Measurements from ENCODE around the gene KDM7A. TPM values are rescaled to one million over a fixed set of nuclear protein-coding genes. Genes with fewer than 3 reads are reported as not detected.

The KDM7A gene
- total RNA-seq, 1 experiment from 2014 or later, result 6.6 TPM

DNA sequence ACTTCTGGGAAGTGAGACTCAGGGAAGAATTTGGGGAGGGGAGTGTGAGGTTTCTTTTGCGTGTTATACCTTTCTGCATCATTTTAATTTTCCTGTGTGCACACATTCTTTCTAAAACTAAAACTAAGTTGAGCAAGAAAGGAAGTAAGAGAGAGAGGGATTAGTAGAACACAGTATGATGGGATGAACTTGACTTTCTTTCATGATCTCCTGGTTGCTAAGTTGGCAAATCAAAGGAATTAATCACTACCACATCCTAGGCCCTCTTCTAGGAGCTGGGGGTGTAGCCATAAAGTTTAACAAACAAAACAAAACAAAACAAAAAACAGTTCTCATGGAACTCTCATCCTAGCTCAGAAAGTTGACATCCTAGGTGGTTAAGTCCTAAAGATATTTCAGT is 19.1 kb upstream of the KDM7A start:
- DNase-seq, result no peak
- Mint-ChIP-seq H3K27ac (no peak overlapping the region; a peak in 1 of 7 replicates), H3K9me3 (peaks cover 0 to 7% of the 10 kb centered on the region in 2 experiments; a peak in 2 of 5 replicates), H3K4me1 (peaks cover 7% of the 10 kb centered on the region in 2 experiments; a peak in 3 of 4 replicates), H3K4me3 (no peak overlapping the region), H3K36me3 (ENCODE audit: insufficient read depth in 1 of 3, low read depth in 3 of 3) (peaks cover 0 to 10% (median 0%) of the 10 kb centered on the region in 3 experiments; a peak in 2 of 7 replicates), H3K27me3 (ENCODE audit: low read depth) (peaks cover 16% of the 10 kb centered on the region)
- no peak overlapping the region for H2BK5ac ChIP-seq (ENCODE audit: insufficient read length, low read length)
- no peak overlapping the region for H3K9ac ChIP-seq (ENCODE audit: extremely low read depth, insufficient read length, low read length)
- H3K9me3 ChIP-seq (ENCODE audit: control insufficient read depth, low read depth, low read length), result no peaks in the 10 kb centered on the region
- H3K27ac ChIP-seq (ENCODE audit: insufficient read length, low read depth, low read length), result no peak overlapping the region
- H3K4ac ChIP-seq (ENCODE audit: low read depth, low read length), result no peak overlapping the region
- no peak overlapping the region for H3T11ph ChIP-seq (ENCODE audit: low read length)
- no CpG with 5 or more reads among the region's 1 CpG for WGBS (ENCODE audit: extremely low coverage, insufficient read length, low lambda C conversion rate)
- no peak overlapping the region for H2AK5ac ChIP-seq (ENCODE audit: insufficient read length, low read length)
- no peak overlapping the region for H3K56ac ChIP-seq (ENCODE audit: insufficient read length, low read depth, low read length)
- H3K27me3 ChIP-seq (ENCODE audit: insufficient read depth, low read length), result no peaks in the 10 kb centered on the region
- no peak overlapping the region for H3K18ac ChIP-seq (ENCODE audit: insufficient read length, low read depth, low read length)
- H3K79me2 ChIP-seq (ENCODE audit: insufficient read depth, low read length), result no peaks in the 10 kb centered on the region
- no peaks in the 10 kb centered on the region for H3K79me1 ChIP-seq (ENCODE audit: insufficient read depth, low read depth, low read length, poor library complexity, severe bottlenecking)
- TF ChIP-seq, protein P1, sequence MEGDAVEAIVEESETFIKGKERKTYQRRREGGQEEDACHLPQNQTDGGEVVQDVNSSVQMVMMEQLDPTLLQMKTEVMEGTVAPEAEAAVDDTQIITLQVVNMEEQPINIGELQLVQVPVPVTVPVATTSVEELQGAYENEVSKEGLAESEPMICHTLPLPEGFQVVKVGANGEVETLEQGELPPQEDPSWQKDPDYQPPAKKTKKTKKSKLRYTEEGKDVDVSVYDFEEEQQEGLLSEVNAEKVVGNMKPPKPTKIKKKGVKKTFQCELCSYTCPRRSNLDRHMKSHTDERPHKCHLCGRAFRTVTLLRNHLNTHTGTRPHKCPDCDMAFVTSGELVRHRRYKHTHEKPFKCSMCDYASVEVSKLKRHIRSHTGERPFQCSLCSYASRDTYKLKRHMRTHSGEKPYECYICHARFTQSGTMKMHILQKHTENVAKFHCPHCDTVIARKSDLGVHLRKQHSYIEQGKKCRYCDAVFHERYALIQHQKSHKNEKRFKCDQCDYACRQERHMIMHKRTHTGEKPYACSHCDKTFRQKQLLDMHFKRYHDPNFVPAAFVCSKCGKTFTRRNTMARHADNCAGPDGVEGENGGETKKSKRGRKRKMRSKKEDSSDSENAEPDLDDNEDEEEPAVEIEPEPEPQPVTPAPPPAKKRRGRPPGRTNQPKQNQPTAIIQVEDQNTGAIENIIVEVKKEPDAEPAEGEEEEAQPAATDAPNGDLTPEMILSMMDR (conservative IDR thresholded peaks at IDR 0.05), result no peak
- H2BK20ac ChIP-seq (ENCODE audit: low read depth, low read length, poor library complexity, severe bottlenecking), result no peak overlapping the region
- H3K14ac ChIP-seq (ENCODE audit: insufficient read depth, low read length), result no peak overlapping the region
- no peak overlapping the region for H2BK120ac ChIP-seq (ENCODE audit: low read depth, low read length, poor library complexity, severe bottlenecking)
- no peak overlapping the region for H4K8ac ChIP-seq (replicated peaks; ENCODE audit: insufficient read length, low read depth, low read length)
- no peak overlapping the region for H2BK15ac ChIP-seq (ENCODE audit: low read depth, low read length)
- no peak overlapping the region for H2AFZ ChIP-seq (ENCODE audit: low read length)
- no peaks in the 10 kb centered on the region for H3K4me1 ChIP-seq (ENCODE audit: insufficient read depth, low read length)
- H3K23me2 ChIP-seq (ENCODE audit: insufficient read length, low read depth, low read length, poor library complexity, severe bottlenecking), result no peaks in the 10 kb centered on the region
- no peaks in the 10 kb centered on the region for H4K20me1 ChIP-seq (ENCODE audit: control insufficient read depth, insufficient read depth, insufficient read length)
- H4K5ac ChIP-seq (ENCODE audit: insufficient read length, low read depth, low read length), result no peak overlapping the region
- no peak overlapping the region for H2BK12ac ChIP-seq (ENCODE audit: insufficient read length, low read depth, low read length)
- H4K91ac ChIP-seq (ENCODE audit: insufficient read length, low read depth, low read length), result no peak overlapping the region
- H3K4me2 ChIP-seq (ENCODE audit: insufficient read depth, insufficient read length, low read length), result no peak overlapping the region
- no peak overlapping the region for H3K23ac ChIP-seq (ENCODE audit: insufficient read length, low read depth, low read length)

Measured in H9 (cell line).